ENCODE results near the gene LRRC49. TPM values are rescaled to one million over a fixed set of nuclear protein-coding genes. Genes with fewer than 3 reads are reported as not detected.

LRRC49 gene
- total RNA-seq, 1 experiment from 2014 or later: 9.2 TPM

DNA sequence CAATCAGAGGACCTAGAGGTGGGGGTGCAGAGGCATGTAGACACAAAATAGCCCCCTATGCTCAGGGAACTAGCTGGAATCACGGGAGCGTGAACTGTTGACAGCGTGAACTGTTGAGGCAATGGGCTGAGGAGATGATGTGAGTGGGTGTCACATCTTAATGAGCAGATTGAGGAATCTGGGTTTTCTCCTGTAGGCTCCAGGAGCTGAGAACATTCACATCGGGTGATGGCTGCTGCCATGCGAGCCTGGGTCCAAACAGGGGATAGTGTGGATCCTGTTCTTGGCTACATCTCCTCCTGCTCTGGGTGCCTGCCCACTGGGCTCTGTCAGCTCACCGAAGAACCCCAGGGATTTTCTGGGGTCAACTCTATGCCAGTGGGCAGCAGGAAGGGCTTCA is 40.7 kb upstream of the LRRC49 start:
- Histone ChIP-seq H3K27ac (ENCODE audit: low read depth, low read length, poor library complexity, severe bottlenecking) (no peak overlapping the region), H3K4me3 (ENCODE audit: low read depth, low read length, poor library complexity, severe bottlenecking) (no peak overlapping the region), H3K4me1 (ENCODE audit: insufficient read depth, low read length, poor library complexity, severe bottlenecking) (peaks cover 18% of the 10 kb centered on the region), H3K27me3 (replicated peaks; ENCODE audit: insufficient read depth, low read depth, low read length, poor library complexity) (no peaks in the 10 kb centered on the region), H3K9me3 (ENCODE audit: low read depth, low read length, poor library complexity, severe bottlenecking) (no peaks in the 10 kb centered on the region), H3K36me3 (ENCODE audit: insufficient read depth, low read length, poor library complexity, severe bottlenecking) (peaks cover 20% of the 10 kb centered on the region)
- BruUV-seq (replicated peaks): no TSS peak
- CTCF ChIA-PET: interaction anchor here (1.0 kb wide), 1 partner anchor 27 kb away, joined by 4 read pairs; no protein-coding TSS in a partner anchor
- intact Hi-C loops (cut with micrococcal nuclease; ENCODE audit: unreplicated experiment): no loop called here
- no peak for TF ChIP-seq CTCF (conservative IDR thresholded peaks at IDR 0.05; ENCODE audit: low read depth, low read length)
- no peak for TF ChIP-seq EZH2 (IDR thresholded peaks at IDR 0.05; ENCODE audit: borderline replicate concordance, low read depth, low read length, poor library complexity, severe bottlenecking)
- POLR2A ChIA-PET (ENCODE audit: low non-redundant PET): no interaction called here
- no peak for DNase-seq (ENCODE audit: low spot score)

GRCh38 chr15:70852501-70853317 is 39.9 kb upstream of the LRRC49 start:
- CTCF ChIA-PET: interaction anchor here (1.0 kb wide), 1 partner anchor 28 kb away, joined by 4 read pairs; no protein-coding TSS in a partner anchor

More at GRCh38 chr15:70852501-70853317, 39.9 kb upstream of the LRRC49 start:
- TF ChIP-seq EZH2 (IDR thresholded peaks at IDR 0.05; ENCODE audit: borderline replicate concordance, low read depth, low read length, poor library complexity, severe bottlenecking): no peak
- TF ChIP-seq CTCF (conservative IDR thresholded peaks at IDR 0.05; ENCODE audit: low read depth, low read length): no peak
- peak overlapping the region; percentile 87 for H3K27ac ChIP-seq (ENCODE audit: low read depth, low read length, poor library complexity, severe bottlenecking)
- BruUV-seq (replicated peaks): TSS peak; percentile 48
- DNase-seq (ENCODE audit: low spot score): no peak
- H3K9me3 ChIP-seq (ENCODE audit: low read depth, low read length, poor library complexity, severe bottlenecking): no peaks in the 10 kb centered on the region
- POLR2A ChIA-PET (ENCODE audit: low non-redundant PET): interaction anchor here (0.5 to 0.6 kb wide), 3 partner anchors 349 to 758 kb away, joined by 3 to 7 read pairs (median 5); no protein-coding TSS in a partner anchor
- H3K27me3 ChIP-seq (replicated peaks; ENCODE audit: insufficient read depth, low read depth, low read length, poor library complexity): no peaks in the 10 kb centered on the region
- H3K4me3 ChIP-seq (ENCODE audit: low read depth, low read length, poor library complexity, severe bottlenecking): peak overlapping the region; percentile 86
- intact Hi-C loops (cut with micrococcal nuclease; ENCODE audit: unreplicated experiment): no loop called here
- peaks cover 24% of the 10 kb centered on the region for H3K4me1 ChIP-seq (ENCODE audit: insufficient read depth, low read length, poor library complexity, severe bottlenecking)
- H3K36me3 ChIP-seq (ENCODE audit: insufficient read depth, low read length, poor library complexity, severe bottlenecking): peaks cover 20% of the 10 kb centered on the region
